GM12891 (cell line): ENCODE data around the gene ARHGAP26.

ENCODE experiments used
- DNase-seq: peaks from one replicate; pipeline ENCODE4 v3.0.0; 2011; ENCODE audit warnings: low spot score; ENCODE audit not compliant: insufficient read length
- FAIRE-seq: peaks from 2 replicates; lab custom pipeline; 2011; peaks lifted over from hg19 to GRCh38; lab: Jason Lieb, UNC
- PAX5 ChIP-seq: IDR thresholded peaks from 2 replicates; pipeline ENCODE4 v1.6.1; 2011; ENCODE audit warnings: low read length, moderate library complexity, mild to moderate bottlenecking; ENCODE audit not compliant: insufficient read depth, severe bottlenecking
- POLR2A ChIP-seq: IDR thresholded peaks from 2 replicates; pipeline ENCODE4 v1.6.1; 2011; ENCODE audit warnings: low read depth, low read length, control low read depth
- POLR2AphosphoS5 ChIP-seq: IDR thresholded peaks from 2 replicates; pipeline ENCODE4 v1.6.1; 2011; ENCODE audit warnings: low read depth, low read length, control low read depth
- POU2F2 ChIP-seq: IDR thresholded peaks from 2 replicates; pipeline ENCODE4 v1.6.1; 2011; ENCODE audit warnings: low read depth, mild to moderate bottlenecking, control low read depth, low read length, moderate library complexity
- SPI1 ChIP-seq: IDR thresholded peaks from 2 replicates; pipeline ENCODE4 v1.6.1; 2011; ENCODE audit warnings: low read depth, low read length, control low read depth
- TAF1 ChIP-seq: IDR thresholded peaks from 2 replicates; pipeline ENCODE4 v1.6.1; 2011; ENCODE audit warnings: low read depth, low read length, control low read depth

Gene ARHGAP26

GRCh38 chr5:142808878-142809598 is 38.9 kb downstream of the ARHGAP26 start:
- FAIRE-seq (no peak), DNase-seq (no peak)

GRCh38 chr5:142810081-142810480 is 39.9 kb downstream of the ARHGAP26 start:
- TF ChIP-seq PAX5 (no peak), POLR2AphosphoS5 (no peak), POU2F2 (no peak), TAF1 (no peak), SPI1 (no peak), POLR2A (no peak)
- no peak for FAIRE-seq
- no peak for DNase-seq

More at GRCh38 chr5:142808878-142809598, 38.9 kb downstream of the ARHGAP26 start:
- TF ChIP-seq POLR2AphosphoS5: no peak
- TF ChIP-seq PAX5: no peak
- TF ChIP-seq POLR2A: no peak
- TF ChIP-seq TAF1: no peak
- no peak for TF ChIP-seq SPI1
- TF ChIP-seq POU2F2: no peak

- DNase-seq: no peak
- no peak for TF ChIP-seq SPI1
- no peak for TF ChIP-seq POU2F2
- no peak for TF ChIP-seq POLR2A
- no peak for TF ChIP-seq TAF1
- no peak for TF ChIP-seq POLR2AphosphoS5
- no peak for TF ChIP-seq PAX5
- FAIRE-seq: no peak
Observed at GRCh38 chr5:142810743-142811290, 40.6 kb downstream of the ARHGAP26 start.

GRCh38 chr5:142811866-142812557 is 41.8 kb downstream of the ARHGAP26 start:
- FAIRE-seq: no peak
- no peak for DNase-seq

GRCh38 chr5:142813220-142813619 is 43.0 kb downstream of the ARHGAP26 start:
- DNase-seq (no peak), FAIRE-seq (no peak)
- no peak for TF ChIP-seq PAX5
- TF ChIP-seq TAF1: no peak
- TF ChIP-seq POLR2A: no peak
- no peak for TF ChIP-seq POU2F2
- TF ChIP-seq POLR2AphosphoS5: no peak
- no peak for TF ChIP-seq SPI1

More at GRCh38 chr5:142811866-142812557, 41.8 kb downstream of the ARHGAP26 start:
- TF ChIP-seq POLR2A: no peak
- TF ChIP-seq SPI1: no peak

- DNase-seq (no peak), FAIRE-seq (no peak)
- TF ChIP-seq POLR2A (no peak), POU2F2 (no peak), TAF1 (no peak), SPI1 (no peak), PAX5 (no peak), POLR2AphosphoS5 (no peak)
Observed at GRCh38 chr5:142814122-142814521, 43.9 kb downstream of the ARHGAP26 start.

- DNase-seq (no peak), FAIRE-seq (no peak)
- TF ChIP-seq TAF1: no peak
- no peak for TF ChIP-seq POLR2AphosphoS5
- TF ChIP-seq POLR2A: no peak
Observed at GRCh38 chr5:142815469-142815868, 45.3 kb downstream of the ARHGAP26 start.

- DNase-seq: no peak
- no peak for FAIRE-seq
- TF ChIP-seq POLR2AphosphoS5 (no peak), PAX5 (no peak), POLR2A (no peak)
Observed at GRCh38 chr5:142816531-142817430, 46.6 kb downstream of the ARHGAP26 start.

- DNase-seq: no peak
- TF ChIP-seq POLR2A: no peak
- TF ChIP-seq SPI1: no peak
- TF ChIP-seq POLR2AphosphoS5: no peak
- TF ChIP-seq TAF1: no peak
- no peak for TF ChIP-seq POU2F2
- no peak for TF ChIP-seq PAX5
- FAIRE-seq: no peak
Observed at GRCh38 chr5:142817949-142818431, 47.8 kb downstream of the ARHGAP26 start.
